GM21423 (cell line): Measurements from ENCODE around the gene GLT6D1.

ENCODE experiments used
- ATAC-seq: cut with Tn5 transposase; IDR thresholded peaks from one replicate; pipeline ENCODE4 v1.9.1; 2021; ENCODE audit warnings: mild to moderate bottlenecking, moderate library complexity; ENCODE audit not compliant: unreplicated experiment

Gene GLT6D1

DNA sequence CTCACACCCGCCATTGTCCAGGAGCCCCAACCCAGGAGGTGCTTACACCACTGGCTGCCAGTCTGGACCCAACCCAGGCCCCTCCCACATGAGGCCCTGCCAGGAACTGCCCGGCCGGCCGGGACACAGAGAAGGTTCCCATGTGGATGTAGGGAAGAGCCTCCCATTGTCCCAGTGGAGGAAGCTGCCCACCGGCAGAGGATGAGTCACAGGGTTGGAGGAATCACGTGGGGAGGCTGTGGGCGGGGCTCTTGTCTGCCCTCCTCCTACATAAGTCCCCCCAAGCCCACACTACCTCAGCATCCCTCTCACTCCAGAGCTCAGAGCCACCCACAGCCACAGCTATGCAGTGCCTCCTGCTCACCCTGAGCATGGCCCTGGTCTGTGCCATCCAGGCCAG, 51.7 kb downstream of the GLT6D1 start:
- no peak for ATAC-seq

DNA sequence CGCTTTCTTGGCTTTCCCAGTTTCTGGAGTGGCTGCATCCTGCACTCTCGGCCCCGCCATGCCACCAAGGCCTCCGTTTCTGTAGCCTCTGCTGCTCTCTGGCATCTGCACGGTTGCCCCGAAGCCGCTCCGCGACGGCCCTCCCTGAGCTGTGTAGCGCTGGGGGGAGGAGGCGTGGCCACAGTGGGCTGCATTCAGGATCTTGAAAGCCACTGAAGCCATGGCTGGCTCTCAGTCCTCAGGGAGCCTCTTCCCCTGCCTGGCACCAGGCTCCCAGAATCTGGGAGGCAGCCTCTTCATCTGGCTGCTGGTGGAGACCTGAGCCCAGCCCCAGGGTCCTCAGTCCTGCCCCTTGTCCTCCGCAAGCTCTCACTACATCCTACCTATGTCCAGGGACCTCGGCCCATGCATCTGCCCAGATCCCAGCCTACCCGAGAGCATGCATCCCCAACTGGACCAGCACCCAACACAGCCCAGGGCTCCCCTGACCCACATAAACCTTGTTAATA, 52.7 kb downstream of the GLT6D1 start:
- ATAC-seq: no peak

DNA sequence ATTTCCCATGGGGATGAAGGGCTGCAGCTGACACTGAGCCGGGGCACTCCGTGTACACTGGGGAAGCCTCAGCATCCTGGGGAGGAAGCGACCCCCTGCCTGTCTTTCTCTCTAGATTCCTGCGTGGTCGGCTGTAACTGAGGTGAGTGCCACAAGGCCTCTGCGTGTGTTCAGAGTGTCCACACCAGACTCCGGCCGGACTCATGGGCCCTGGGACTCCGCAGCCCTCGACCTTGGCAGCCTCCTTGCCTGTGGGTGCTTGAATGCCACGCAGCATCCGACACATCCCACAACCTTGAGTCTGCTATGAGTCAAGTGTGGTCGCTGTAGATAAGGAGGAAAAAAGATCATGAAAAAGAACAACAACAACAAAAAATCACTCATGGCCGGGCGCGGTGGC, 54.4 kb downstream of the GLT6D1 start:
- no peak for ATAC-seq

DNA sequence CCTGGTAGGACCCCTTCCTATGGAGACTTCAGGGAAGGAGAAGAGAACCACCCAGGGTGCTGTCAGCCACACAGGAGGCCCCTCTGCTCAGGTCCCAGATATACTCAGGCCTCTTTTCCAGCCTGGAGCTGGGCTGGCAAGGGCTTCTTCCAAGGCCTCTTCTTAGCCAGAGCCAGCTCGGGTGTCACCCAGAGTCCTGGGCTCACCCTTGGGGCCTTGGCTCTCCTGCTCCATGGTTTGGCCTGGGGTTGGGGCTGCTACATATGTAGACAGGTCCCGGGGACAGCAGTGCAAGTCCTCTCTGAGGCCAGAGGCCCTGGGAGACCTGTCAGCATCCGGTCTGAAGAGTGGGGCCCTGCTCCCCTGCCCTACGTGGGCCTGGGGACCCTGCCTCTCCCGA, 55.0 kb downstream of the GLT6D1 start:
- ATAC-seq: no peak

DNA sequence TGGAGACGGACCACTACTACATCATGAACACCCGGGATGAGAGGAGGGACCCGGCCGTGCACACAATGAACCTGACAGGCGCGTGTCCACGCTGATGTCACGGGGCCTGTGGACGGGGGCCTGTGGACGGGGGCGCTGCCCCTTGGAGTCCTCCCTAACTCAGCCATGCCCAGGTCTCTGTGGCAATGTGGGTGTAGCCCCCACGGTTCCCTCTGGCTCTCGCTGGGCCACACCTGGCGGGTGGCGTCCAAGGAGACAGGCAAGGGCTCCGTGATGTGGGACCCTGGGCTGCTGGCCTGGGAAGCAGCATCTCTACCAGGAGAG, 55.7 kb downstream of the GLT6D1 start:
- no peak for ATAC-seq

DNA sequence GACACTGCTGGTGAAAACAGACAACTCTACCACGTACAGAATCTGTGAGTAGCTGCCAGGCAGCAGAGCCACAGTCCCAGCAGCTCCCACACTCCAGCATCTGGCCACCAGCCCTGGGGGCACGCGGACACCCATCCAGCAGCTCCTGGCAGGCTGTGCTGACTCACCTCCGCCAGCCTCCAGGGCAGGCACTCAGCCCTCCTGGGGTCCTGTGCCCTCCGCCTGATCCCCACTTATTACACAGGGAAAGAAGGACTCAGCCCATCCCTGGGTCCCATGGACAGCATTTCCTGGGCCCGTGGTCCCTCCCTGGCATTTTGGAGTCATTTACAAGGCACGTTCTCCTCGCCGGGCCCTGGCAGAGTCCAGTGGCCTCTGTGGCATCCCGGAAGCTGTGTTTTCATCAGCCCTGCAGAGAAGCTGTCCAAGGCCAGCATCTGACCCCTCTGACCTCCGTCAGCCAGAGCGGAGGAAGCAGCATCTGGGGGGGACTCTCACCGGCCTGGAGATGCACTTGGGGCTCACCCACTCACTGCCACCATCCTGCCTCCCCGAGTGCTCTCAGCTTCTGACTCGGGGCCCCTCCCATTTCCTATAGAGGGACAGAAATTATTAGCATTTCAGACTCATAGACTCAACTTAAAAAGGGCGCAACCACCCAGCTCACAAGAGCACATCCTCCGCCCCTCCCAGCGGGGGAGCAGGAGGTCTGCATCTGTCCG, 56.2 kb downstream of the GLT6D1 start:
- ATAC-seq: no peak

DNA sequence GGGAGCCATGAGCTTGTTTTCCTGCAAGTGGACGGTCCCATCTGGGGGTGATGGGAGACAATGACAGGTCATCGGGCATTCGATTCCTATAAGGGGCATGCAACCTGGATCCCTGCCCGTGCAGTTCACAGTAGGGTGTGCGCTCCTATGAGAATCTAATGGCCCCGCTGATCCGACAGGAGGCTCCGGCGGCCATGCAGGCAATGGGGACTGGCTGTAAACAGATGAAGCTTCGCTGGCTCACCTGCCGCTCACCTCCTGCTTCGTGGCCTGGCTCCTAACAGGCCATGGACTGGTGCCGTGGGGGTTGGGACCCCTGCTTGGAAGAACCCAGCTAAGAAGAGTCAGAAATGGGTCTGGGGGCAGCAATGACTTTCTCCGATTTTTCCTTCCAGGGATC, 56.8 kb downstream of the GLT6D1 start:
- no peak for ATAC-seq

DNA sequence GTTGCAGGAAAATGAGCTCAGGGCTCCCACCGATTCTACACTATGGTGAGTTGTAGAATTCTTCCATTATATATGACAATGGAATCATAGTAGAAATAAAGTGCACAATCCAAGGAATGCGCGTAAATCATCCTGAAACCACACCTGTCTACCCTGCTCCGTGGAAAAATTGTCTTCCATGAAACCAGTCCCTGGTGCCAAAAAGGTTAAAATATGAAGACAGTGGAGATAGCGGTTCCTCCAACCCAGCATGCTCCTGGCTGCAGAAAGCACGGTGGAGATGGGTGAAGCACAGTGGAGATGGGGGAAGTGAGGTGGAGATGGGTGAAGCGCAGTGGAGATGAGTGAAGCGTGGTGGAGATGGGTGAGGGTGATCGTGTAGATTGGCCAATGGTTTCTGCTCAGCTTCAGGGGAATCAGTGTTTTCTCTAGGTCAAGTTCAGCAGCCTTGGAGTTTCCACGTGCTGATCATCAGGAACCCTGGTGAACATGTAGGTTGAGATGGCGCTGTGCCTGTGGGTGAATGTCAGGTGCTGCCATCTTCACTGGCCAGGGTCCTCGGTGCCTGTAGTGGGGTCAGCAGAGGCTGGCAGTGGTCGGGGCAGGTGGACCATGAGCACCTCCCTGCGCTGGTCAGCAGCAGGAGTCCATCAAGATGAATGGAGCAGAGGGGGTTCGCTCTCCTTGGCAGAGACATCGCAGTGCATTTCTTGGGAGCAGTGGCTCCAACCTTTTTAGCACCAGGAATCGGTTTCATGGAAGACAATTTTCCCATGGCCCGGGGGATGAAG, 57.5 kb downstream of the GLT6D1 start:
- ATAC-seq: no peak

DNA sequence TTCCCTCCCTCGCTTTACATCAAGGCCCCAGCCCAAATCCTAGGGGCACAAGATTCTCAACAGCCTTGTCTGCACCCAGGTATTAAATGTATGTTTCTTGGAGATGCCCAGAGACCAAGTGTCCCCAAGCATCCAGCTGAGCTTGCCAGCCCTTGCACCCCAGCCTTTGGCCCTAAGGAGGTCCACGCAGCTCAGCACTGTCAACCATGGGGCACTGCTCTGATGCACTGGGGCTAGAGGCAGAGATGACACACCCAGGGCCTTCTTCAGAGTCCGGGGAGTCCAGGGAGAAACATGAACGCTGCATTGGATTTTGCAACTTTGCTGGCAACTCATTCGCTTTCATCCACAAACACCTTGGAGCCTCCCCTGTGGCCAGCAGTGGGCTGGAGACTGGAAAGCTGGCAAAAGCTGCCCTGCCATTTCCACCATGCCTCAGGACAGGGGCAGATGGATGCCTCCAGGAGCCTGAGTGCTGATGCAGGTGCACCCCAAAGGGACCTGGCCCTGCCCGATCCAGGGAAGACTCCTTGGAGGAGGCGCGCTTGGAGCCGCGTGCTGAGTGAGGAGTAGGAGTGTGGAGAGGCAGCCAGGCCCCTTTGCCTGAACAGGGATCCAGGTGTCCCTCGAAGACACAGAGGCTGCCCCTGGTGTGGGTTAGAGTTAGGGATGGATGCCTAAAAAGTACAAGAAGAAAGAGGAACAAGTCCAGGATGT, 58.5 kb downstream of the GLT6D1 start:
- no peak for ATAC-seq

DNA sequence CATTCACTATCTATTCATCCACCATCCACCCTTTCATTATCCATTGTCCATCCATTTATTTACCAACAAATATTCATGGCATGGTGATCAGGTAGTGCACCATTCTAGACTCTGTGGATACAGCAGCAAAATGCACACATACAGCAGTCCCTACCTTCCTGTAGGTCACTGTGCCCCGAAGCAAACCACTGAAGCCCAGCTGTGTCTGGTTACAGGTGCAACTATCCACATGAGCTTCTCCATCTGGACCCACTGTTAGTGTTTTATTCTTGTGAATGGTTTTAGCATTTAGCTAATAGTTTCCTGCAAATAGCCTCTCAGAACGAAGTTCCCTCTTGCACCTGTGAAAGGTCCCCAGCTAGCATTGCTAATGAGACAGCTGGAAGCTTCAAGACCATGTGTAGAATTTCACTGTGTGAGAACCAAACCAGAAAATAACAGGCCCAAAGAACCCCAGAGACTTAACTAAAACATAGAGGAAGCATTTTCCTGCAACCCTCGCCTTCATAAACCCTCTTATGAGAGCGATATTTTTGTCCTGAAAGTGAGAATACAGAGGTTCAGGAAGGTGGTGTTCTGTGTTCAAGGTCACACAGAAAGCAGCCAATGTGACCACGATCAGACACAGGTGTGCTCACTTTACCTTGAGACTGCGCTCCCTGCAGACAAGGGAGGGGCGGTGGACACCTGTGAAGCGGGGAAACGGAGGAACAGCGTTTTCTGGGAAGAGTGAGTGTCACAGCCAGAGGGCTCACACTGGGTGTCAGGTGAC, 59.3 kb downstream of the GLT6D1 start:
- no peak for ATAC-seq

DNA sequence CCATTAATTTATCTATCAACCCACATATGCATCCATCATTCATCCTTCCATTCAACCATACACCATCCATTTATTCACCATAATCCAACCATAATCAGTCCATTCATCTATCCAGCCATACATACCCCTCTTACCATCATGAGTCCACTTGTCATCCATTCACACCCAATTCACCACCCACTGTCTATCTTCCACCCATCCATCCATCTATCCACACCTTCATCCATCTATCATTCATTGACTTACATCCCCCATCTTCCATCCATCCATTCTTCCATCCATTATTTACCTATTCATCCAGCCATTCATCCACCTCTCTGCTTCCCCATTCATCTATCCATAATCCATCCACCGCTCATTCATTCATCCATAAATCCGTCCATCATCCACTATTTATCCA, 60.0 kb downstream of the GLT6D1 start:
- no peak for ATAC-seq

DNA sequence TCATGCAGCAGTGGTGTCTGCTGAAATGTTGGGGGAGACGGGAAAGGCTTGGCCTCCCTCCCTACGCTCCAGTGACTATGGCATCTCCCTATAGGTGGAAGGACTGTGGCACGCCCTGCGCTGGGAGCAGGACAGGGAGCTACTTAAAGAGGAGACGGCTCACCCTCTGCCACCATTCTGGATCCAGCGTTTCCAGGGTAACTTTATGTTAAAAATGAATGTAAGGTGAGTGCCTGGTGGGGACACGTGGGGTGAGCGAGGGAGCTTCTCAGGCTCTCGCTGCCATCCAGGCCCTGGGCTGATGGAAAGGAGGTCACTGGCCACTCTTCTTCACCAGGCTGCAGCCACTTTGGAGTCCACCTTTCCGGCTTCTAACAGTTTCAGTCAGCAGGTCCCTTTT, 62.1 kb downstream of the GLT6D1 start:
- no peak for ATAC-seq

DNA sequence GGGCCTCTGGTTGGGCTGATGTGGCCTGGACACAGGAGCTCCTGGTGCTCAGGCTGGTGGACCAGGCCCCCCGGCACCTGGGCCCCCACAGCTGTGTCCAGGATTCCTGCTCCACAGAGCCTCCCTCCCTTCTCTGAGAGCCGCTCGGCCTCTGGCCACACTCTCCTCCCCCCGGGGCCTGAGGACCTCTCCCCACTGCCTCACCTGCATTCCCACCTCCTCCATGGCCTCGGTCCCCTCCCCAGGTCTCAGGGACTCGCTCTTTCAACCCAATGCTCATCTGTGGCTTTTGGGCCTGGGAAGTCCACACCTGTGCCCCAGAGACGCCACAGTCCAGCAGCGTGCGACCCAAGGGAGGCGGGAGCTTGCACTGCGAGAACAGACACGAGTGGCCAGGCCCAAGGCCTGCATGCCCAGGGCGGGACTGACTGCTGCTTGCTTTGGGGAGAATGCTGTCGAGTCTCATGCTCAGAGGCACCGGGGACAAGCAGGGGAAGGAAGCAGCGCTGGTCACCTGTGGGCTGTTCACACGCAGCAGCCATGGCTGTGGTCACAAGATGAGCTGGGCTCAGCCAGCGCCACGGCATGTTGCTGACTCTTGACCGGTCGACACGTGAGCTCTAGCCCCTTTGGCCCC, 63.2 kb downstream of the GLT6D1 start:
- no peak for ATAC-seq

DNA sequence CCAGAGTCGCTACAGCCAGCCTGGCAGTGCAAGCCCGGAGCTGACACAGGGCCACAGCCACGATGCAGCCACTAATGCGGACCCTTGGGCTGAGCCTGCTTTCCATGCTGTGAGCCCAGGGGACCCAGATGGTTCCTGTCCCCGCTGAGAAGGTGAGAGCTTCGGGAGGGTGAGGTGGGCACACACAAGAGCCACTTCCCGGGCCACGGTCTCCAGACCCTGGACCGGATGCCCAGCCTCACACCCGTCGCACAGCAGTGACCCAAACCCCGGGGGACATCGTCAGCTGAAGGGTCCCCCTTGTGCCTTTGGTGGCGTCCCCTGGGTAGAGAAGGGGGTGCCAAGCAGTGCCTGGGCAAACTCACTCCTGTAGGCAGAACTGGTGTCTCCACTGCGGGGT, 64.4 kb downstream of the GLT6D1 start:
- no peak for ATAC-seq

DNA sequence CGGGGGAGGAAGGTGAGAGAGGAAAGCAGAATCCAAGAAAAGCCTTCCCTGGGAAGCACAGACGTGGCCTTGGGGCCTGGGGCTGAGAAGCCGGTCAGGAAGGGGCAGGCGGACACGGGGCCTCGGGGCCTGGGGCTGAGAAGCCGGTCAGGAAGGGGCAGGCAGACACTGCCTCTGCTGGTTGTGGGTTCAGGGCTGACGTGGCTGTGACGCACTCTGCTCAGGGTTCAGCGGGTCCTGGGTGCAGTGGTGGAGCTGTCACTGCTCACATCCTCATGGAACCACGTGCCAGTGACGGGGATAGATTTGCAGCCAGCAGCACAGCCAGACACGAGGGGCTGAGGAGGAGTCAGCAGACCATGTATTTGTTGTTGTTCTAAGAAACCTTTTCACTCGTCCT, 65.0 kb downstream of the GLT6D1 start:
- ATAC-seq: no peak
